Measurements from ENCODE around the gene MYO18A.

The MYO18A gene

DNA sequence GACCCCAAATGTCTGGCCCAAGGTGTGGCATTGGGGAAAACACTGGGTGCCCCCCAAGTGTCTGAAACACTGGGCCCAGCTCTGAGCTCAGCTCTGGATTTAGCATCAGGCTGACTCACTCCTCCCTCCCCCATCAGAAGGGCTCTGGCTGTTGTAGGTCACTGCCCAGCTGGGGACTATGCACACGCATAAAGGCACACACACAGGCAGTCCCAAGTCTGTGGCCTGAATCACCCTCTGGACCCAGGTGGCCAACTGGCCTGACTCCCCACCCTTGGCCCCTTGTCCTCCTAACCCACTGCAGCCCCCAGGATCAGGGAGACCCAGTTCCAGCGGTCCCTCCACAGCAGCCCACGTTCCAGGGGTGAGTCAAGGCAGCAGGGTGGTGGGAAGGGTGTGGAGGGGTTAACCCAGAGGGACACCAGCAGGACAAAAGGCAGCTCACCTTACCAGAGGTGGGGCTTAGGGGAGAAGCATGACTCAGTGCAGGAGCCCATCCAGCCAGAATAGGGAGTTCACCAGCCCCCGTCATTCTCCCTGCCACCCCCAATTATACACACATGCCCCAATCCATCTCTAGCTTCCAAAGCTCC, 47.0 kb downstream of the MYO18A start:
- Histone ChIP-seq H3K4me3 (ENCODE audit: low read depth in 1 of 5, low read length in 5 of 5) (no peak overlapping the region), H3K9ac (ENCODE audit: low read length in 5 of 5) (no peak overlapping the region), H3K36me3 (ENCODE audit: control insufficient read depth in 5 of 5, insufficient read depth in 5 of 5, low read length in 5 of 5) (peaks cover 0 to 26% (median 4%) of the 10 kb centered on the region in 5 donors), H3K27me3 (ENCODE audit: control insufficient read depth in 5 of 5, insufficient read depth in 4 of 5, low read length in 5 of 5) (no peaks in the 10 kb centered on the region), H3K27ac (ENCODE audit: low read depth, low read length) (peak overlapping the region; percentile 41), H3K4me1 (ENCODE audit: control insufficient read depth in 5 of 5, insufficient read depth in 5 of 5, low read length in 5 of 5) (peaks cover 0 to 18% (median 10%) of the 10 kb centered on the region in 5 donors), H3K9me3 (ENCODE audit: control insufficient read depth in 5 of 5, low read length in 5 of 5) (no peaks in the 10 kb centered on the region)

GRCh38 chr17:29131814-29132682, 48.1 kb downstream of the MYO18A start:
- H3K27ac ChIP-seq (ENCODE audit: low read depth, low read length) = peak overlapping the region; percentile 41
- peak overlapping the region in 1 of 5 donors; percentile 56 for H3K9ac ChIP-seq (ENCODE audit: low read length in 5 of 5)
- peaks cover 0 to 32% (median 5%) of the 10 kb centered on the region in 5 donors for H3K36me3 ChIP-seq (ENCODE audit: control insufficient read depth in 5 of 5, insufficient read depth in 5 of 5, low read length in 5 of 5)
- no peaks in the 10 kb centered on the region for H3K27me3 ChIP-seq (ENCODE audit: control insufficient read depth in 5 of 5, insufficient read depth in 4 of 5, low read length in 5 of 5)
- H3K9me3 ChIP-seq (ENCODE audit: control insufficient read depth in 5 of 5, low read length in 5 of 5) = no peaks in the 10 kb centered on the region
- H3K4me3 ChIP-seq (ENCODE audit: low read depth in 1 of 5, low read length in 5 of 5) = no peak overlapping the region
- H3K4me1 ChIP-seq (ENCODE audit: control insufficient read depth in 5 of 5, insufficient read depth in 5 of 5, low read length in 5 of 5) = peaks cover 0 to 16% (median 6%) of the 10 kb centered on the region in 5 donors

DNA sequence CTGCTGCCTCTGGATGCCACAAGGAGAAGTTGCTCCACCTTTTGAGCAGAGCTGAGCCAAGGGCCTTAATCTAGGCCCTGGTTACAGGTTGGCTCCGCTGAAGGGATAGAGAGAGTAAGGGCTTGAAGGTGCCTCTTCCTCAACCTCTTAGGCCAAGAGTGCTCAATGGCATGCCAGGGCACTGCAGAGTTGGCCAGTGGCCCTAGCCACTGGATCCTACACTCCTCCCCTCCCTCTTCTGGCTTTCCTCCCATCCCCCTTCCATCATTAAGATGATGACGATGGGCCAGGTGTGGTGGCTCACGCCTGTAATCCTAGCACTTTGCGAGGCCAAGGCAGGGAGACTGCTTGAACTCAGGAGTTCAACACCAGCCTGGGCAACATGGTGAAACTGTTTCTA, 50.5 kb downstream of the MYO18A start:
- Histone ChIP-seq H3K9me3 (ENCODE audit: control insufficient read depth in 5 of 5, low read length in 5 of 5) (no peaks in the 10 kb centered on the region), H3K36me3 (ENCODE audit: control insufficient read depth in 5 of 5, insufficient read depth in 5 of 5, low read length in 5 of 5) (peaks cover 0 to 32% (median 5%) of the 10 kb centered on the region in 5 donors), H3K9ac (ENCODE audit: low read length in 5 of 5) (no peak overlapping the region), H3K27me3 (ENCODE audit: control insufficient read depth in 5 of 5, insufficient read depth in 4 of 5, low read length in 5 of 5) (no peaks in the 10 kb centered on the region), H3K4me1 (ENCODE audit: control insufficient read depth in 5 of 5, insufficient read depth in 5 of 5, low read length in 5 of 5) (peaks cover 0 to 29% (median 15%) of the 10 kb centered on the region in 5 donors), H3K27ac (ENCODE audit: low read depth, low read length) (no peak overlapping the region), H3K4me3 (ENCODE audit: low read depth in 1 of 5, low read length in 5 of 5) (no peak overlapping the region)

DNA sequence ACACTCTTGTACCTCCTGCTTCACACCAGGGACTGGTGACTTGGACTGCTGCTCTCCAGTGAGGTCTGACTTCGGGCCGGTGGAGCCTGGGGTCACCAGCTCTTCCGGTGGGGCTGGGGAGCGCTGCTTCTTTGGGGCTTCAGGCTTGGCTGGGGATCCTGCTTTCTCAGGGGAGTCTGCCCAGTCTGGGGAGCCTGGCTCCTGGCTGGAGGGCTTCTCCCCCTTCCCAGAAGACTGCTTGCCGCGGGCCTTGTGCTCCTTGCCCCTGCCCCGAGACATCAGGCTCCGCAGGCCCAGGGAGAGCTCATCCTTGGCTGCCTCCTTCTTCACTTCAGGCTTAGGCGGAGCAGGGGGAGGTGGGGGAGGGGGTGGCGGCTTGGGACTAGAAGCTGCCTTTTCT, 52.4 kb downstream of the MYO18A start:
- no peak overlapping the region for H3K4me3 ChIP-seq (ENCODE audit: low read depth in 1 of 5, low read length in 5 of 5)
- H3K9me3 ChIP-seq (ENCODE audit: control insufficient read depth in 5 of 5, low read length in 5 of 5) = no peaks in the 10 kb centered on the region
- no peaks in the 10 kb centered on the region for H3K27me3 ChIP-seq (ENCODE audit: control insufficient read depth in 5 of 5, insufficient read depth in 4 of 5, low read length in 5 of 5)
- H3K36me3 ChIP-seq (ENCODE audit: control insufficient read depth in 5 of 5, insufficient read depth in 5 of 5, low read length in 5 of 5) = peaks cover 0 to 30% (median 5%) of the 10 kb centered on the region in 5 donors
- H3K27ac ChIP-seq (ENCODE audit: low read depth, low read length) = no peak overlapping the region
- H3K9ac ChIP-seq (ENCODE audit: low read length in 5 of 5) = no peak overlapping the region
- peaks cover 0 to 23% (median 14%) of the 10 kb centered on the region in 5 donors for H3K4me1 ChIP-seq (ENCODE audit: control insufficient read depth in 5 of 5, insufficient read depth in 5 of 5, low read length in 5 of 5)

GRCh38 chr17:29126268-29126930, 53.8 kb downstream of the MYO18A start:
- no peaks in the 10 kb centered on the region for H3K27me3 ChIP-seq (ENCODE audit: control insufficient read depth in 5 of 5, insufficient read depth in 4 of 5, low read length in 5 of 5)
- H3K9me3 ChIP-seq (ENCODE audit: control insufficient read depth in 5 of 5, low read length in 5 of 5) = no peaks in the 10 kb centered on the region
- peaks cover 0 to 42% (median 13%) of the 10 kb centered on the region in 5 donors for H3K36me3 ChIP-seq (ENCODE audit: control insufficient read depth in 5 of 5, insufficient read depth in 5 of 5, low read length in 5 of 5)
- no peak overlapping the region for H3K4me3 ChIP-seq (ENCODE audit: low read depth in 1 of 5, low read length in 5 of 5)
- peak overlapping the region in 1 of 5 donors; percentile 12 for H3K9ac ChIP-seq (ENCODE audit: low read length in 5 of 5)
- H3K27ac ChIP-seq (ENCODE audit: low read depth, low read length) = no peak overlapping the region
- H3K4me1 ChIP-seq (ENCODE audit: control insufficient read depth in 5 of 5, insufficient read depth in 5 of 5, low read length in 5 of 5) = peaks cover 0 to 18% (median 7%) of the 10 kb centered on the region in 5 donors

- H3K27me3 ChIP-seq (ENCODE audit: control insufficient read depth in 5 of 5, insufficient read depth in 4 of 5, low read length in 5 of 5) = no peaks in the 10 kb centered on the region
- H3K36me3 ChIP-seq (ENCODE audit: control insufficient read depth in 5 of 5, insufficient read depth in 5 of 5, low read length in 5 of 5) = peaks cover 0 to 47% (median 21%) of the 10 kb centered on the region in 5 donors
- H3K4me3 ChIP-seq (ENCODE audit: low read depth in 1 of 5, low read length in 5 of 5) = no peak overlapping the region
- H3K9ac ChIP-seq (ENCODE audit: low read length in 5 of 5) = peak overlapping the region in 1 of 5 donors; percentile 23
- H3K9me3 ChIP-seq (ENCODE audit: control insufficient read depth in 5 of 5, low read length in 5 of 5) = no peaks in the 10 kb centered on the region
- no peak overlapping the region for H3K27ac ChIP-seq (ENCODE audit: low read depth, low read length)
- peaks cover 0 to 18% (median 7%) of the 10 kb centered on the region in 5 donors for H3K4me1 ChIP-seq (ENCODE audit: control insufficient read depth in 5 of 5, insufficient read depth in 5 of 5, low read length in 5 of 5)
These were observed 54.5 kb downstream of the MYO18A start for GRCh38 chr17:29125651-29126050.

DNA sequence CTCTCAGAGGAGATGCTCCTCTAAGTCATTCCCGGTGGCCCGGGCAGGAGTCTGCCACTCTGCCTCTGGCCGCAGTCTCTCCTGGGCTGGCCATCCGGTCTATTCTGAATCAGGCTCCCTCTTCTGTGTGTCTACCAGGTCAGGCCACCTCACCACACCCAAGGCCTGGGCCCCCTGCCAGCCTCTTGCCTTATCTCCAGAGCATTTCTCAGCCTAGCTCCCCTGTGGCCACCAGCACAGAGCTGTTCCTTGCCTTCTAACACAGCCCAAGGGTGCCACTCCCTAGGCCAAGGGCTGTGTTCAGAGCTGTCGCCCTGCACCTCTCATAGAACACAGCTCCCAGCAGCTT, 55.3 kb downstream of the MYO18A start:
- Histone ChIP-seq H3K4me1 (ENCODE audit: control insufficient read depth in 5 of 5, insufficient read depth in 5 of 5, low read length in 5 of 5) (peaks cover 0 to 18% (median 7%) of the 10 kb centered on the region in 5 donors), H3K9me3 (ENCODE audit: control insufficient read depth in 5 of 5, low read length in 5 of 5) (no peaks in the 10 kb centered on the region), H3K27me3 (ENCODE audit: control insufficient read depth in 5 of 5, insufficient read depth in 4 of 5, low read length in 5 of 5) (no peaks in the 10 kb centered on the region), H3K4me3 (ENCODE audit: low read depth in 1 of 5, low read length in 5 of 5) (no peak overlapping the region), H3K36me3 (ENCODE audit: control insufficient read depth in 5 of 5, insufficient read depth in 5 of 5, low read length in 5 of 5) (peaks cover 0 to 51% (median 28%) of the 10 kb centered on the region in 5 donors), H3K27ac (ENCODE audit: low read depth, low read length) (no peak overlapping the region), H3K9ac (ENCODE audit: low read length in 5 of 5) (peak overlapping the region in 1 of 5 donors; percentile 20)

- peak overlapping the region in 1 of 5 donors; percentile 20 for H3K9ac ChIP-seq (ENCODE audit: low read length in 5 of 5)
- peaks cover 0 to 18% (median 7%) of the 10 kb centered on the region in 5 donors for H3K4me1 ChIP-seq (ENCODE audit: control insufficient read depth in 5 of 5, insufficient read depth in 5 of 5, low read length in 5 of 5)
- peaks cover 0 to 48% (median 25%) of the 10 kb centered on the region in 5 donors for H3K36me3 ChIP-seq (ENCODE audit: control insufficient read depth in 5 of 5, insufficient read depth in 5 of 5, low read length in 5 of 5)
- no peak overlapping the region for H3K27ac ChIP-seq (ENCODE audit: low read depth, low read length)
- H3K9me3 ChIP-seq (ENCODE audit: control insufficient read depth in 5 of 5, low read length in 5 of 5) = no peaks in the 10 kb centered on the region
- H3K27me3 ChIP-seq (ENCODE audit: control insufficient read depth in 5 of 5, insufficient read depth in 4 of 5, low read length in 5 of 5) = no peaks in the 10 kb centered on the region
- no peak overlapping the region for H3K4me3 ChIP-seq (ENCODE audit: low read depth in 1 of 5, low read length in 5 of 5)
These were observed 55.9 kb downstream of the MYO18A start for GRCh38 chr17:29124135-29124924.

DNA sequence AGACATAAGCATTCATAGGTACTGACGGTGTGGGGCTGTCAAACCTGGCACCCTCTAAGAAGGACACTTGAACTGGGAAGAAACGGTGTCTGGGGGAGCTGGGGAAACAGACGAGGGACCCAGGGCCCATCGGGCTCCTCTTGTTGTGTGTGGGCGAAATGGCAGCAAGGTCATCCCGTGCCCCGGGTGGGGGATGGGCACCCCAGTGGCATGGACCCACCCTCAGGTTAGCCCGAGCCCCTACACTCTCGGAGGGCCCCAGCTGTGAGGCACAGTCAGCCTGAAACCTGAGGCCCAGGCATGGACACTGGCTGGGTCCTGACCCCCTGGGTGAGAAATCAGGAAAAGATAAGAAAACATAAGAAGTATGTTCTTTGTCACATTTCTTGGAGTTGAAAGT, 57.1 kb downstream of the MYO18A start:
- H3K4me3 ChIP-seq (ENCODE audit: low read depth in 1 of 5, low read length in 5 of 5) = no peak overlapping the region
- H3K27ac ChIP-seq (ENCODE audit: low read depth, low read length) = no peak overlapping the region
- peaks cover 0 to 18% (median 7%) of the 10 kb centered on the region in 5 donors for H3K4me1 ChIP-seq (ENCODE audit: control insufficient read depth in 5 of 5, insufficient read depth in 5 of 5, low read length in 5 of 5)
- peaks cover 0 to 50% (median 37%) of the 10 kb centered on the region in 5 donors for H3K36me3 ChIP-seq (ENCODE audit: control insufficient read depth in 5 of 5, insufficient read depth in 5 of 5, low read length in 5 of 5)
- no peaks in the 10 kb centered on the region for H3K9me3 ChIP-seq (ENCODE audit: control insufficient read depth in 5 of 5, low read length in 5 of 5)
- no peaks in the 10 kb centered on the region for H3K27me3 ChIP-seq (ENCODE audit: control insufficient read depth in 5 of 5, insufficient read depth in 4 of 5, low read length in 5 of 5)
- no peak overlapping the region for H3K9ac ChIP-seq (ENCODE audit: low read length in 5 of 5)

All from subcutaneous abdominal adipose tissue (tissue), 5 donors.